ENCODE data around the gene LY6G5B. TPM values are rescaled to one million over a fixed set of nuclear protein-coding genes. Genes with fewer than 3 reads are reported as not detected.
A peak's percentile ranks its signal among the peaks of the same experiment; 100 is the strongest.

The LY6G5B gene
- total RNA-seq, 1 donor from 2014 or later: 22.0 TPM

GRCh38 chr6:31624070-31624469, 45.7 kb upstream of the LY6G5B start:
- DNase-seq (ENCODE audit: extremely low spot score, unreplicated experiment): no peak
- no peaks in the 10 kb centered on the region for H3K27me3 Mint-ChIP-seq
- H3K27ac Mint-ChIP-seq: no peak overlapping the region
- peaks cover 40% of the 10 kb centered on the region for H3K36me3 Mint-ChIP-seq
- H3K4me3 Mint-ChIP-seq: no peak overlapping the region
- no peaks in the 10 kb centered on the region for H3K9me3 Mint-ChIP-seq
- H3K4me1 Mint-ChIP-seq (ENCODE audit: unreplicated experiment): peaks cover 28% of the 10 kb centered on the region
- no peak for TF ChIP-seq CTCF (conservative IDR thresholded peaks at IDR 0.05)

GRCh38 chr6:31626952-31627351, 42.8 kb upstream of the LY6G5B start:
- Mint-ChIP-seq H3K4me3 (no peak overlapping the region), H3K27me3 (no peaks in the 10 kb centered on the region), H3K27ac (no peak overlapping the region)

GRCh38 chr6:31627690-31628287, 42.0 kb upstream of the LY6G5B start:
- Mint-ChIP-seq H3K4me1 (ENCODE audit: unreplicated experiment) (peaks cover 10% of the 10 kb centered on the region), H3K36me3 (peaks cover 43% of the 10 kb centered on the region), H3K27me3 (no peaks in the 10 kb centered on the region), H3K27ac (no peak overlapping the region), H3K9me3 (no peaks in the 10 kb centered on the region), H3K4me3 (no peak overlapping the region)
- TF ChIP-seq CTCF (conservative IDR thresholded peaks at IDR 0.05): no peak
- DNase-seq (ENCODE audit: extremely low spot score, unreplicated experiment): no peak

More at GRCh38 chr6:31626952-31627351, 42.8 kb upstream of the LY6G5B start:
- TF ChIP-seq CTCF (conservative IDR thresholded peaks at IDR 0.05): no peak
- peaks cover 19% of the 10 kb centered on the region for H3K4me1 Mint-ChIP-seq (ENCODE audit: unreplicated experiment)
- peaks cover 51% of the 10 kb centered on the region for H3K36me3 Mint-ChIP-seq
- no peak for DNase-seq (ENCODE audit: extremely low spot score, unreplicated experiment)
- H3K9me3 Mint-ChIP-seq: no peaks in the 10 kb centered on the region

- DNase-seq (ENCODE audit: extremely low spot score, unreplicated experiment): no peak
- Mint-ChIP-seq H3K4me3 (peak overlapping the region; percentile 10), H3K9me3 (no peaks in the 10 kb centered on the region), H3K27me3 (no peaks in the 10 kb centered on the region), H3K4me1 (ENCODE audit: unreplicated experiment) (peaks cover 5% of the 10 kb centered on the region), H3K36me3 (peaks cover 38% of the 10 kb centered on the region), H3K27ac (no peak overlapping the region)
- no peak for TF ChIP-seq CTCF (conservative IDR thresholded peaks at IDR 0.05)
Observed at GRCh38 chr6:31629014-31629413, 40.8 kb upstream of the LY6G5B start.

GRCh38 chr6:31630177-31630934, 39.4 kb upstream of the LY6G5B start:
- Mint-ChIP-seq H3K27ac (no peak overlapping the region), H3K4me3 (no peak overlapping the region), H3K4me1 (ENCODE audit: unreplicated experiment) (peaks cover 5% of the 10 kb centered on the region), H3K9me3 (no peaks in the 10 kb centered on the region), H3K27me3 (no peaks in the 10 kb centered on the region), H3K36me3 (peaks cover 40% of the 10 kb centered on the region)
- DNase-seq (ENCODE audit: extremely low spot score, unreplicated experiment): no peak
- no peak for TF ChIP-seq CTCF (conservative IDR thresholded peaks at IDR 0.05)

Measured in type B pancreatic cell (in vitro differentiated cells).